GM19372 (cell line): ENCODE measurements around the gene FSTL4.
"Not testable (repeated sequence)": the region's sequence is repeated elsewhere in the genome, so short reads cannot be mapped to it uniquely, and the experiment has no call there.

ENCODE experiments used
- ATAC-seq: cut with Tn5 transposase; IDR thresholded peaks from one replicate; pipeline ENCODE4 v1.9.1; 2021; ENCODE audit warnings: mild to moderate bottlenecking, low read depth, moderate library complexity; ENCODE audit not compliant: unreplicated experiment

The FSTL4 gene

GRCh38 chr5:133235696-133236426 is 376.5 kb downstream of the FSTL4 start:
- no peak for ATAC-seq

- no peak for ATAC-seq
Measured at GRCh38 chr5:133234911-133235310, 377.4 kb downstream of the FSTL4 start.

- no peak for ATAC-seq
Measured at GRCh38 chr5:133234273-133234672, 378.1 kb downstream of the FSTL4 start.

GRCh38 chr5:133233616-133234015 is 378.7 kb downstream of the FSTL4 start:
- ATAC-seq, result no peak

- ATAC-seq, result no peak
Measured at GRCh38 chr5:133232911-133233310, 379.4 kb downstream of the FSTL4 start.

GRCh38 chr5:133232435-133232834 is 379.9 kb downstream of the FSTL4 start:
- ATAC-seq, result no peak

GRCh38 chr5:133232011-133232410 is 380.3 kb downstream of the FSTL4 start:
- ATAC-seq, result no peak

- no peak for ATAC-seq
Measured at GRCh38 chr5:133230823-133231578, 381.3 kb downstream of the FSTL4 start.

GRCh38 chr5:133229931-133230664 is 382.2 kb downstream of the FSTL4 start:
- no peak for ATAC-seq

GRCh38 chr5:133228316-133228715 is 384.0 kb downstream of the FSTL4 start:
- ATAC-seq, result no peak

- no peak for ATAC-seq
Measured at GRCh38 chr5:133227897-133228296, 384.4 kb downstream of the FSTL4 start.

GRCh38 chr5:133227082-133227481 is 385.3 kb downstream of the FSTL4 start:
- no peak for ATAC-seq

GRCh38 chr5:133226186-133226585 is 386.2 kb downstream of the FSTL4 start:
- ATAC-seq, result no peak

- ATAC-seq, result no peak
Measured at GRCh38 chr5:133225671-133226152, 386.6 kb downstream of the FSTL4 start.

GRCh38 chr5:133222979-133223378 is 389.4 kb downstream of the FSTL4 start:
- ATAC-seq, result no peak

GRCh38 chr5:133222521-133222920 is 389.8 kb downstream of the FSTL4 start:
- no peak for ATAC-seq

GRCh38 chr5:133222040-133222439 is 390.3 kb downstream of the FSTL4 start:
- ATAC-seq, result no peak

GRCh38 chr5:133220851-133221674 is 391.3 kb downstream of the FSTL4 start:
- ATAC-seq, result no peak

- ATAC-seq, result no peak
Measured at GRCh38 chr5:133219296-133219695, 393.0 kb downstream of the FSTL4 start.

GRCh38 chr5:133216138-133216537 is 396.2 kb downstream of the FSTL4 start:
- ATAC-seq, result not testable (repeated sequence)
